GM10248 (cell line): ENCODE results near the gene CSRP1.

Experiments
- CTCF ChIA-PET: fragments of 300-600 bp; sonication (Branson Sonifier 250); formaldehyde crosslinking; extraction: SDS; loops from one replicate; lab custom pipeline; 2021; ENCODE audit warnings: antibody characterized with exemption; lab: Yijun Ruan, JAX
- POLR2A ChIA-PET: fragments of 350-650 bp; sonication (Branson Sonifier 250); formaldehyde crosslinking; extraction: SDS; loops from one replicate; lab custom pipeline; 2020; ENCODE audit warnings: antibody characterized with exemption; lab: Yijun Ruan, JAX
- DNase-seq: peaks from one replicate; pipeline ENCODE4 v3.0.0; 2012; ENCODE audit errors: extremely low spot score
- TF ChIP-seq, protein P1 (sequence below): IDR thresholded peaks from 2 replicates; pipeline ENCODE4 v1.5.1; 2012; ENCODE audit warnings: mild to moderate bottlenecking, low read depth; ENCODE audit errors: extremely low read depth, missing control alignments, control extremely low read depth

The CSRP1 gene

DNA sequence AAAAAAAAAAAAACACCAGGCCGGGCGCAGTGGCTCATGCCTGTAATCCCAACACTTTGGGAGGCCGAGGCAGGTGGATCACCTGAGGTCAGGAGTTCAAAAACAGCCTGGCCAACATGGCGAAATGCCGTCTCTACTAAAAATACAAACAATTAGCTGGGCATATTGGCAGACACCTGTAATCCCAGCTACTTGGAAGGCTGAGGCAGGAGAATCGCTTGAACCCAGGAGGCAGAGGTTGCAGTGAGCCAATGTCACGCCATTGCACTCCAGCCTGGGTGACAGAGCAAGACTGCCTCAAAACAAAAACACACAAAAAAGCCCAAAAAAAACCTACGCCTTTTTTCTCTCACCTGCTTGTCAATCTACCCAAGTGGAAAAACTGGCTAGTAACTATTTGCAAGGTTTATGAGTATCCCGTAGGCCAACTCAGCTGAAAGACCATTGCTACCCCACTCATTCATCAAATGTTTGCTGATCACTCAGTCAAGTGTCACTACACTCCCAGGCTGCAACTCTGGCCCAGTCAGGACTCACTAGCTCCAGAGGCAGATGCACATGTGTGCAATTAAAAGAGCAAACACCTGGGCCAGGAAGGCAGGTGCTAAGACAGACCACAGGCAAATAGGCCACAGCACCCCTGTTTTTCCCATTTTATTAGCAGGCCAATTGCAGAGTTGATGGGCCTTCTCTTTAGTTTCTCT lies 2.0 kb downstream of the CSRP1 start:
- TF ChIP-seq, protein P1, sequence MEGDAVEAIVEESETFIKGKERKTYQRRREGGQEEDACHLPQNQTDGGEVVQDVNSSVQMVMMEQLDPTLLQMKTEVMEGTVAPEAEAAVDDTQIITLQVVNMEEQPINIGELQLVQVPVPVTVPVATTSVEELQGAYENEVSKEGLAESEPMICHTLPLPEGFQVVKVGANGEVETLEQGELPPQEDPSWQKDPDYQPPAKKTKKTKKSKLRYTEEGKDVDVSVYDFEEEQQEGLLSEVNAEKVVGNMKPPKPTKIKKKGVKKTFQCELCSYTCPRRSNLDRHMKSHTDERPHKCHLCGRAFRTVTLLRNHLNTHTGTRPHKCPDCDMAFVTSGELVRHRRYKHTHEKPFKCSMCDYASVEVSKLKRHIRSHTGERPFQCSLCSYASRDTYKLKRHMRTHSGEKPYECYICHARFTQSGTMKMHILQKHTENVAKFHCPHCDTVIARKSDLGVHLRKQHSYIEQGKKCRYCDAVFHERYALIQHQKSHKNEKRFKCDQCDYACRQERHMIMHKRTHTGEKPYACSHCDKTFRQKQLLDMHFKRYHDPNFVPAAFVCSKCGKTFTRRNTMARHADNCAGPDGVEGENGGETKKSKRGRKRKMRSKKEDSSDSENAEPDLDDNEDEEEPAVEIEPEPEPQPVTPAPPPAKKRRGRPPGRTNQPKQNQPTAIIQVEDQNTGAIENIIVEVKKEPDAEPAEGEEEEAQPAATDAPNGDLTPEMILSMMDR, result no peak
- no peak for DNase-seq
- ChIA-PET CTCF (interaction anchor here (2.0 to 29.4 kb wide), 4 partner anchors 2 to 57 kb away, joined by 6 to 685 read pairs (median 504); partner anchors contain the start of gene CSRP1), POLR2A (interaction anchor here (0.7 kb wide), 1 partner anchor 119 kb away, joined by 4 read pairs; no protein-coding TSS in a partner anchor)

- TF ChIP-seq, protein P1, result no peak
- no peak for DNase-seq
- ChIA-PET CTCF (interaction anchor here (1.0 to 29.4 kb wide), 5 partner anchors 3 to 56 kb away, joined by 3 to 685 read pairs (median 504); partner anchors contain the start of genes CSRP1 and PHLDA3), POLR2A (no interaction called here)
These were observed 2.7 kb downstream of the CSRP1 start for GRCh38 chr1:201504179-201504631.

GRCh38 chr1:201503397-201504176 lies 3.3 kb downstream of the CSRP1 start:
- POLR2A ChIA-PET, result no interaction called here
- CTCF ChIA-PET, result interaction anchor here (1.0 to 29.4 kb wide), 6 partner anchors 3 to 68 kb away, joined by 3 to 685 read pairs (median 255); partner anchors contain the start of genes CSRP1 and PHLDA3
- no peak for DNase-seq
- TF ChIP-seq, protein P1, result no peak

GRCh38 chr1:201502511-201502857 lies 4.4 kb downstream of the CSRP1 start:
- ChIA-PET POLR2A (no interaction called here), CTCF (interaction anchor here (1.0 to 29.4 kb wide), 5 partner anchors 5 to 67 kb away, joined by 4 to 685 read pairs (median 504); partner anchors contain the start of gene CSRP1)
- TF ChIP-seq, protein P1, result no peak
- DNase-seq, result no peak

GRCh38 chr1:201501812-201502510 lies 5.0 kb downstream of the CSRP1 start:
- DNase-seq, result no peak
- ChIA-PET CTCF (interaction anchor here (1.0 to 29.4 kb wide), 6 partner anchors 5 to 66 kb away, joined by 4 to 685 read pairs (median 254); partner anchors contain the start of gene CSRP1), POLR2A (no interaction called here)
- TF ChIP-seq, protein P1, result no peak
